Panc1 (cell line): Measurements from ENCODE around the gene MAGED2. TPM values are rescaled to one million over a fixed set of nuclear protein-coding genes. Genes with fewer than 3 reads are reported as not detected.

ENCODE experiments used
- ATAC-seq: fragments of 200-7000 bp; cut with Tn5 transposase; 2 replicates; pipeline ENCODE4 v1.9.1; 2020; ENCODE audit warnings: mild to moderate bottlenecking, moderate library complexity
- BruUV-seq: library from RNA; stranded (reverse); fragments of 400-500 nt; replicated peaks from 2 replicates; lab custom pipeline; 2021; lab: Mats Ljungman, UMichigan
- CTCF ChIA-PET: fragments of 300-600 bp; sonication (Branson Sonifier 250); formaldehyde crosslinking; loops from one replicate; lab custom pipeline; 2022; ENCODE audit warnings: antibody characterized with exemption; lab: Charles Lee
- POLR2A ChIA-PET: fragments of 300-600 bp; sonication (Branson Sonifier 250); formaldehyde crosslinking; loops from one replicate; lab custom pipeline; 2022; ENCODE audit warnings: antibody characterized with exemption; lab: Charles Lee
- DNase-seq: peaks from one replicate; pipeline ENCODE4 v3.0.0-alpha.2; 2010; ENCODE audit warnings: low read depth, low spot score
- H3K27ac ChIP-seq: 2 replicates; pipeline ENCODE4 v1.5.1; 2011; ENCODE audit warnings: mild to moderate bottlenecking, low read length, inconsistent platforms
- H3K27me3 ChIP-seq: fragments of 200-500 bp; sonication (Bioruptor generic); 2 replicates; pipeline ENCODE4 v1.6.0; 2014; ENCODE audit warnings: low read length, inconsistent platforms; ENCODE audit not compliant: control insufficient read depth, insufficient read depth
- H3K36me3 ChIP-seq: fragments of 200-500 bp; sonication (Bioruptor generic); 2 replicates; pipeline ENCODE4 v1.5.1; 2014; ENCODE audit warnings: inconsistent platforms, mild to moderate bottlenecking, low read length, moderate library complexity; ENCODE audit not compliant: control insufficient read depth, insufficient read depth
- H3K4me1 ChIP-seq: 2 replicates; pipeline ENCODE4 v1.5.1; 2011; ENCODE audit warnings: inconsistent platforms, mild to moderate bottlenecking, low read length, moderate library complexity; ENCODE audit not compliant: control insufficient read depth, insufficient read depth
- H3K4me3 ChIP-seq, 2 experiments: 2 replicates each; pipeline ENCODE4 v1.5.1; 2011 to 2012; ENCODE audit warnings: low read depth in 2 of 2, low read length in 2 of 2, mild to moderate bottlenecking in 2 of 2, inconsistent platforms in 1 of 2, moderate library complexity in 1 of 2
- H3K9me3 ChIP-seq: fragments of 200-500 bp; sonication (Bioruptor generic); 2 replicates; pipeline ENCODE4 v1.5.1; 2014; ENCODE audit warnings: low read depth, mild to moderate bottlenecking, inconsistent platforms, low read length, moderate library complexity; ENCODE audit not compliant: control insufficient read depth, insufficient read depth
- CTCF ChIP-seq: fragments of 450-650 bp; IDR thresholded peaks from 2 replicates; pipeline ENCODE4 v1.5.1; 2017; ENCODE audit warnings: mild to moderate bottlenecking
- POLR2AphosphoS5 ChIP-seq: IDR thresholded peaks from 2 replicates; pipeline ENCODE4 v1.6.1; 2012; ENCODE audit warnings: mild to moderate bottlenecking, low read depth, low read length, moderate library complexity
- REST ChIP-seq, 2 experiments: IDR thresholded peaks; 2 replicates each; pipeline ENCODE4 v1.6.1; 2011 to 2012; ENCODE audit warnings: low read depth in 2 of 2, control low read depth in 1 of 2, low read length in 1 of 2, mild to moderate bottlenecking in 1 of 2, moderate library complexity in 1 of 2; ENCODE audit not compliant: insufficient read depth in 1 of 2
- SIN3A ChIP-seq: IDR thresholded peaks from 2 replicates; pipeline ENCODE4 v1.6.1; 2012; ENCODE audit warnings: low read depth, mild to moderate bottlenecking, low read length, moderate library complexity, borderline replicate concordance; ENCODE audit not compliant: insufficient read depth
- TCF7L2 ChIP-seq: IDR thresholded peaks from 2 replicates; pipeline ENCODE4 v1.6.1; 2011; ENCODE audit warnings: mild to moderate bottlenecking, low read depth, low read length, inconsistent platforms
- in situ Hi-C: cut with HindIII; loops from 2 replicates; pipeline ENCODE4 v1.10.0; 2016; ENCODE audit warnings: low sequenced_read_pairs, low pct_unique_long_range_greater_than_20kb
- intact Hi-C: fragments of 100-400 bp; cut with micrococcal nuclease; formaldehyde crosslinking; loops from one replicate; pipeline ENCODE4 v1.10.0; 2022; ENCODE audit not compliant: unreplicated experiment
- total RNA-seq: library from RNA; stranded (reverse); gene quantifications from one replicate; pipeline ENCODE4 v1.2.1, GENCODE V29; 2021; ENCODE audit not compliant: unreplicated experiment

Gene MAGED2
- total RNA-seq, 1 experiment from 2014 or later = 69.5 TPM

- Histone ChIP-seq H3K36me3 (no peaks in the 10 kb centered on the region), H3K4me3 (no peak within 1 kb of the TSS), H3K27ac (no peak within 1 kb of the TSS), H3K4me1 (no peaks in the 10 kb centered on the region), H3K9me3 (no peaks in the 10 kb centered on the region), H3K27me3 (no peaks in the 10 kb centered on the region)
- ChIA-PET CTCF (no interaction called here), POLR2A (no interaction called here)
- no peak for DNase-seq
- intact Hi-C loops = no loop called here
- ATAC-seq = no peak
- no peak for TF ChIP-seq REST (IDR thresholded peaks at IDR 0.05; ENCODE audit: insufficient read depth in 1 of 2, low read depth in 2 of 2, low read length in 1 of 2)
- no peak for TF ChIP-seq TCF7L2
- no peak for TF ChIP-seq POLR2AphosphoS5
- TF ChIP-seq CTCF = no peak
- no peak for TF ChIP-seq SIN3A
- BruUV-seq = no TSS peak
- in situ Hi-C loops = no loop called here
These were observed 9.4 kb upstream of the MAGED2 start, which contains the start of gene ITIH6 for GRCh38 chrX:54798137-54798536. TSS of gene ITIH6 (minus strand) at chrX:54798255. CDS start at chrX:54798210, 45 bp downstream.

- ATAC-seq (no peak), DNase-seq (no peak)
- intact Hi-C loops (no loop called here), in situ Hi-C loops (no loop called here)
- H3K36me3 ChIP-seq = no peaks in the 10 kb centered on the region
- no peak overlapping the region for H3K4me3 ChIP-seq
- H3K27ac ChIP-seq = no peak overlapping the region
- H3K9me3 ChIP-seq = no peaks in the 10 kb centered on the region
- no peaks in the 10 kb centered on the region for H3K4me1 ChIP-seq
- no TSS peak for BruUV-seq
- TF ChIP-seq CTCF (no peak), SIN3A (no peak), POLR2AphosphoS5 (no peak), REST (IDR thresholded peaks at IDR 0.05; ENCODE audit: insufficient read depth in 1 of 2, low read depth in 2 of 2, low read length in 1 of 2) (no peak)
- no peaks in the 10 kb centered on the region for H3K27me3 ChIP-seq
- CTCF ChIA-PET = no interaction called here
- POLR2A ChIA-PET = no interaction called here
These were observed 8.5 kb upstream of the MAGED2 start for GRCh38 chrX:54799046-54799445.
